HG03442 (cell line): Measurements from ENCODE around the gene PFDN2.
A peak's percentile ranks its signal among the peaks of the same experiment; 100 is the strongest.

Experiments used
- ATAC-seq: cut with Tn5 transposase; IDR thresholded peaks from one replicate; pipeline ENCODE4 v1.9.1; 2021; ENCODE audit warnings: mild to moderate bottlenecking, moderate library complexity; ENCODE audit not compliant: unreplicated experiment

PFDN2 gene

GRCh38 chr1:161117759-161118581 lies at the start of gene PFDN2, which contains the start of gene NIT1:
PFDN2 (minus strand) TSS chr1:161118037; CDS start chr1:161118026, 11 bp downstream.
NIT1 (plus strand) TSS chr1:161118105; CDS start chr1:161118177, 72 bp downstream.
- peak; percentile 79 for ATAC-seq

DNA sequence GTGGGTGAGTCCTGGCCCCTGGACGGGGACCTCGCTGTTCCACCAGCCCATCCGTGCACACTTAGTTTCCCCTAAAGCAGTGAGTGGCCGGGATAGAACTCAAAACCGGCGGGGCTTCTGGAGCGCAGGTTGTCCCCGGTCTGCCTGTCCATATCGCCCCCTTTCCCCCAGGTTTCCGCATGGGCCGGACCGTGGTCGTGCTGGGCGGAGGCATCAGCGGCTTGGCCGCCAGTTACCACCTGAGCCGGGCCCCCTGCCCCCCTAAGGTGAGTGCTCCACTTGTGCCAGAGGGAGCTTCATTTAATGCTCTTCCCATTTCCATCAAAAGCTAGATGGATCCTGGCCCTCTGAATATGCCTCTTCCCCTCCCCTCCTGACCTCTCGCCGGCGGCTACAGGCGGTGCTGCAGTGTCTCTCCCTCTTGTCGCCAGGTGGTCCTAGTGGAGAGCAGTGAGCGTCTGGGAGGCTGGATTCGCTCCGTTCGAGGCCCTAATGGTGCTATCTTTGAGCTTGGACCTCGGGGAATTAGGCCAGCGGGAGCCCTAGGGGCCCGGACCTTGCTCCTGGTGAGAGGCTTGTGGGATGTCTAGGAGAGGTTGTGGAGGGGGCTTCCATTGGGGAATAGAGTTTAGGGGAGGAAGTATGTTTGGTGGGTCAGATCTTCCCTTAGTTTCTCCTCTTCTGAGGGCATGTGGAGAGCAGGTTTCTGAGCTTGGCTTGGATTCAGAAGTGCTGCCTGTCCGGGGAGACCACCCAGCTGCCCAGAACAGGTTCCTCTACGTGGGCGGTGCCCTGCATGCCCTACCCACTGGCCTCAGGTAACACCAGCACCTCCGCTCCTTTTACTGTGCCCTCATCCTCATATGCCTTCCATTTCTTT lies 49.1 kb upstream of the PFDN2 start:
- no peak for ATAC-seq

- peak; percentile 93 for ATAC-seq
Measured at GRCh38 chr1:161165742-161166668, 48.2 kb upstream of the PFDN2 start, which contains the start of gene PPOX. PPOX (plus strand) TSS chr1:161166426; CDS start chr1:161166848, 422 bp downstream.

DNA sequence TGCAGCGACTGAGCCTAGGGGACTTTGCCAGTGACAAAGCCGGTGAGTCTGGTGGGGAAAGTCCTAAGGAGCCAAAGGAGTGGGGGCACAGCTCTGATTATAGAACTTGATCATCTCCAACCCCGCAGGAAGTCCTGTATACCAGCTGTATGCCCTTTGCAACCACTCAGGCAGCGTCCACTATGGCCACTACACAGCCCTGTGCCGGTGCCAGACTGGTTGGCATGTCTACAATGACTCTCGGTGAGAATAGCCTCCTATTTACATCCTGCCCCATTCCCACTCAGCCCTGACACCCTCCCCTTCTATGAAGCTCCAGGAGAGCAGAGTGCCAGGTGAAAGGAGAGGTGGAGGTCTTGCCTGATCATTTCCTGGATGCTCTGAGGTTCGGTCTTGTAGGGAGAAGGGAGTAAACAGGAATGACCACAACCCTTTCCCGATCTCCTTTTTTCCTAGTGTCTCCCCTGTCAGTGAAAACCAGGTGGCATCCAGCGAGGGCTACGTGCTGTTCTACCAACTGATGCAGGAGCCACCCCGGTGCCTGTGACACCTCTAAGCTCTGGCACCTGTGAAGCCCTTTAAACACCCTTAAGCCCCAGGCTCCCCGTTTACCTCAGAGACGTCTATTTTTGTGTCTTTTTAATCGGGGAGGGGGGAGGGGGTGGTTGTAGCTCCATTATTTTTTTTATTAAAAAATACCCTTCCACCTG lies 47.2 kb upstream of the PFDN2 start:
- ATAC-seq: no peak

DNA sequence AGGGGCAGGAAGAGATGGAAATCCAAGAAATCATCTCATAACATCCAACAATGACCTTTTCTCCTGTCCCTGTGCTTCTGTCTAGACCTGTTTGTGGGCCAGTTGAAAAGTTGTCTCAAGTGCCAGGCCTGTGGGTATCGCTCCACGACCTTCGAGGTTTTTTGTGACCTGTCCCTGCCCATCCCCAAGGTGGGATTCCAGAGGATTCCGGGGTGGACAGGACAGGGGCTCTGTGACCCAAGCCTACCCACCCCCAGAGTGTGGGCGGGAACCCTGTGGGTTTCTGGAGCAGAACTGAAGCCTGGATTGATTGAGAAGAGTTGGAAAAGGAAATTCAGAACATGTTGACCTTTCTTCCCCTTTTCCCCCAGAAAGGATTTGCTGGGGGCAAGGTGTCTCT lies 46.0 kb upstream of the PFDN2 start:
- no peak for ATAC-seq

DNA sequence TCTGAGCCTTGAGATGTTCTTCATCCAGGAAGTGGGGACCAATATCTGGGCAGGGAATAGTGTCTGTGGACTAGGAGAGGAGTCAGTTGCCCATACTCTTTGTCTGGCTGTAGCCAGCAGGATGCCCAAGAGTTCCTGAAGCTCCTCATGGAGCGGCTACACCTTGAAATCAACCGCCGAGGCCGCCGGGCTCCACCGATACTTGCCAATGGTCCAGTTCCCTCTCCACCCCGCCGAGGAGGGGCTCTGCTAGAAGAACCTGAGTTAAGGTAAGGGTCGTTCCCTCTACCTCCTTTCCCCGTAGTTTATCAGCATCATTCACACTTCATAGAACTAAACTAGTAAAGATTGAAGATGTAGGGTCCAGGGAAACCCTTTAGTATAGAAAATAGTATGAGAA lies 45.0 kb upstream of the PFDN2 start:
- no peak for ATAC-seq

DNA sequence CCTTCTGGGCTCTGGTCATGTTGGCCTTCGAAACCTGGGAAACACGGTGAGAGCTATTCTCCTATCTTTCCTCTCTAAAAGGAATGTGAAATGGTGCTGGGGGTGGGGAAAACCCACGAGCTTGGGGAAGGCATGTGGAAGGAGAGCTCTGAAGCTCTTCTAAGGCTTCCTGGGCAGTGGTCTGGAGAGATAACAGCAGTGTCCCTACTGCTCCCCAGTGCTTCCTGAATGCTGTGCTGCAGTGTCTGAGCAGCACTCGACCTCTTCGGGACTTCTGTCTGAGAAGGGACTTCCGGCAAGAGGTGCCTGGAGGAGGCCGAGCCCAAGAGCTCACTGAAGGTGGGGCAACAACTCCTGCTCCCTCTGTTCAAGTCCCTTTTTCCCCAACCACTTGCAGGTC lies 44.2 kb upstream of the PFDN2 start:
- no peak for ATAC-seq

DNA sequence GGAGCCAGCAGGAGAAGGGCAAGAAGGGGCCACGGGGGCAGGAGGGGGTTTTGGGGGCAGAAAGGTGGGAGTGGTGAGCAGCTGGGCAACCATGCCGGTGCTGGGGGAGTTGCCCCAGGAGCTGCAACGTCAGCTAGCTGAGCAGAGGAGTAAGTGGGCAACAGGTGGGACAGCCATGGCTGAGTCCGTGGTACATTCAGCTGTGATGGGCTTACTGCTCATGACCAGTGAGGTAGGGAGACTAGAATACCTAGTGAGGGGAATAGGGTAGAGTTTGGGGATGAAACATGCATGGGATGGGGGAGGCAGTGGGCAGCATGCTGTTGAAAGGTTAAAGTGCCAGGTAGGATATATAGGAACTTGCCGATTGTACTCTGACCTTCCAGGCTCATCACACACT lies 43.8 kb upstream of the PFDN2 start:
- no peak for ATAC-seq

DNA sequence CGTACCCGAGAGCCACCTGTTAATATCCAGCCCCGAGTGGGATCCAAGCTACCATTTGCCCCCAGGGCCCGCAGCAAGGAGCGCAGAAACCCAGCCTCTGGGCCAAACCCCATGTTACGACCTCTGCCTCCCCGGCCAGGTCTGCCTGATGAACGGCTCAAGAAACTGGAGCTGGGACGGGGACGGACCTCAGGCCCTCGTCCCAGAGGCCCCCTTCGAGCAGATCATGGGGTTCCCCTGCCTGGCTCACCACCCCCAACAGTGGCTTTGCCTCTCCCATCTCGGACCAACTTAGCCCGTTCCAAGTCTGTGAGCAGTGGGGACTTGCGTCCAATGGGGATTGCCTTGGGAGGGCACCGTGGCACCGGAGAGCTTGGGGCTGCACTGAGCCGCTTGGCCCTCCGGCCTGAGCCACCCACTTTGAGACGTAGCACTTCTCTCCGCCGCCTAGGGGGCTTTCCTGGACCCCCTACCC lies 42.9 kb upstream of the PFDN2 start:
- no peak for ATAC-seq

GRCh38 chr1:161159913-161160243 lies 42.0 kb upstream of the PFDN2 start:
- ATAC-seq: no peak

DNA sequence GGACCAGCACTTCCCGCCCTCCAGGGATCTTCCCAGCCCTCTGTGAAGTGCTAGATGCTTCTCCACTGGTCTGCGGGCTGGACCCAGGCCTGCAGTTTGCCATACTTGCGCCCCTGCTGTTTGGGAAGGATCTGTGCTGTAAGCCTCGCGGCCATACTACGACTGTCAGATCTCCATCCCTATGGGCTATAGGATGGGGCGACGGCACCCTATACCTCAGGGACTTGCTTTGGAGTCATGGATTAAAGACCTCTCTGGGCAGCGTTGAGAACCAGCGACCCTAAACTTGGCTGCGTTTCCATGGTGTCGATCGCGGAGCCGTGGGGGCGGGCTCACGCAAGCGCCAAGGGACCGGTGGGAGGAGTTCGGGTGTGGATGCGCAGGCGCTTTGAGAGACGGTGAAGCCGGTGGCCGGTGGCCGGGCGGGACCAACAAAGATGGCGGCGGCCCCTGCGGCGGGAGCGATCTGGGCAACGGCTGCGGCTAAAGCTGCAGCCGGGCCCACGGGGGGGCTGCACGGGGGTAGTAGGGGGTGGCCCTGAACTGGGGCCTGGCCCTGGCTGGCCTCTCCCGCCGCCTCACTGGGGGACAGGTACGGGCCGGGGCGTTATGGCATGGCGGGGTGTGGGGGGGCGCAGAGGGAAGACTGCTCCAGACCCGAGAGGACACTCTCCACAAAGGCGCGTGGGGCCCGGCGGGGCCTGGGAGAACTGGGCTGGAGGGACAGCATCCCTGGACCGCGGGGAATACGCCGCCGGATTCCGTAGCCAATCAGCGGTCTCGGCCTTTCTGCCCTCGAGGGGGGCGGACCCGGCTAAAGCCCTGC lies 41.5 kb upstream of the PFDN2 start, which contains the start of gene USP21:
USP21 (plus strand) TSS at position 414 of the 826 bp plus-strand sequence. CDS start 1,141 bp downstream, outside the sequence.
- peak; percentile 89 for ATAC-seq

DNA sequence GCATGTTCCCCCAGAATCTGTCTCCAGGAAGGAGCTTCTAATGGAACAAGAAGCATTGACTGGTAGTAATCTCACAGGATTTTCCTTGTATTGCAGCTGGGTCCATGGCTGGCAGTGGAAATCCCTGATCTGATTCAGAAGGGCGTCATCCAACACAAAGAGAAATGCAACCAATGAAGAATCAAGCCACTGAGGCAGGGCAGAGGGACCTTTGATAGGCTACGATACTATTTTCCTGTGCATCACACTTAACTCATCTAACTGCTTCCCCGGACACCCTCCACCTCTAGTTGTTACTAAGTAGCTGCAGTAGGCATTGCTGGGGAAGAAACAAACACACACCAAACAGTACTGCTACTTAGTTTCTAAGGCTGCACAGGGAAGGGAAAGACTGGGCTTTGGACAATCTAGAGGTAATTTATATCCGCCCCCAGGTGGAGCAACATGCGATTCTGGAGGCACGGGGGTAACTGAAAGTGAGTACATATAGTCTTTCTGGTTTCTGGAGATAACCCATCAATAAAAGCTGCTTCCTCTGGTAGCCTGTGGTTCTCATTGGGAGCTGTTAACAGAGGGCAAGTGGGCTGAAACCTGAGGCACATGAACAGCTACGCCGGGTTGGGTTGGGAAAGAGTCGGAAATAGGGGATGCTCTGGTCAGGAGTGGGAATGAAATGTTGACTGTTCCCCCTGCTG lies 40.6 kb upstream of the PFDN2 start:
- no peak for ATAC-seq

- ATAC-seq: no peak
Measured at GRCh38 chr1:161157867-161158266, 40.0 kb upstream of the PFDN2 start.

GRCh38 chr1:161153682-161154337 lies 36.0 kb upstream of the PFDN2 start, which contains the start of gene UFC1:
UFC1 (plus strand) TSS chr1:161153978; CDS start chr1:161153998, 20 bp downstream.
- peak; percentile 90 for ATAC-seq

DNA sequence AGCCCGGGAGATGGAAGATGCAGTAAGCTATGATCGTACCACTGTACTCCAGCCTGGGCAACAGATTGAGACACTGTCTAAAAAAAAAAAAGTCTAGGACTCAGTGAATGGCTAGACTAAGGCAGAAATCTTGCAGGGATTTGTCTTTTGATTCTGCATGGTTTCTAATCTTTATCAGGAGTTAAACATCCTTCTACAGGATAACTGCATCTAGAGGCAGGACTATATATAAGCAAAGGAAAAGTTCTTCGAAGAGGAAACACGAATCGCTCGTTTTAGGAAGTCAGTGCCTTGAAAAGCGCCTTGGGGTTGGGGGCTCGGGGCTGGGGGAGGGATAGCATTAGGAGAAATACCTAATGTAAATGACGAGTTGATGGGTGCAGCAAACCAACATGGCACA lies 35.3 kb upstream of the PFDN2 start:
- no peak for ATAC-seq

DNA sequence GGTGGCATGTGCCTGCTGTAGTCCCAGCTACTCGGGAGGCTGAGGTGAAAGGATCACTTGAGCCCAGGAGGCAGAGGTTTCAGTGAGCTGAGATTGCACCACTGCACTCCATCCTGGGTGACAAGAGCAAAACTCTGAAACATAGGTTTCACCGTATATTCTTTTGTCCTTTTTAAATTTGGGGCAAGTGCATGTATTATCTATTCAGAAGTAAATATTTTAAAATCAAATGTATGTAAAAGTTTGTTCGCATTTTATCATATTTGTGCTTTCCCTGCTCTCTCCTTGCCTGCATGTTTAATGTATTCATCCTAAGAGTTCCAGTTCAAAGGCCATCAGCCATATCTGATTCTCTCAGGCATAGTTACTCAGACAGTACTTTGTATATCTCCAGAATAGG lies 28.0 kb upstream of the PFDN2 start:
- no peak for ATAC-seq

- ATAC-seq: no peak
Measured at GRCh38 chr1:161140755-161141400, 23.0 kb upstream of the PFDN2 start.
